Keratinocyte (primary cell): ENCODE results near the gene SCNN1B.

Experiments used
- EZH2 ChIP-seq: IDR thresholded peaks from one replicate; pipeline ENCODE4 v1.6.1; 2012; ENCODE audit warnings: inconsistent platforms, mild to moderate bottlenecking, low read length, moderate library complexity
- TF ChIP-seq, protein P1 (sequence below), 3 experiments: IDR thresholded peaks in 1 of 3; conservative IDR thresholded peaks in 1 of 3; optimal IDR thresholded peaks in 1 of 3; 2 replicates in 2 of 3; 3 replicates in 1 of 3; pipeline versions ENCODE3 to v1.5.1; 2011; ENCODE audit warnings: low read length in 3 of 3, mild to moderate bottlenecking in 3 of 3, moderate library complexity in 2 of 3, control low read depth in 1 of 3, inconsistent platforms in 1 of 3; ENCODE audit not compliant: insufficient read depth in 2 of 3; ENCODE audit errors: extremely low read depth in 1 of 3

DNA sequence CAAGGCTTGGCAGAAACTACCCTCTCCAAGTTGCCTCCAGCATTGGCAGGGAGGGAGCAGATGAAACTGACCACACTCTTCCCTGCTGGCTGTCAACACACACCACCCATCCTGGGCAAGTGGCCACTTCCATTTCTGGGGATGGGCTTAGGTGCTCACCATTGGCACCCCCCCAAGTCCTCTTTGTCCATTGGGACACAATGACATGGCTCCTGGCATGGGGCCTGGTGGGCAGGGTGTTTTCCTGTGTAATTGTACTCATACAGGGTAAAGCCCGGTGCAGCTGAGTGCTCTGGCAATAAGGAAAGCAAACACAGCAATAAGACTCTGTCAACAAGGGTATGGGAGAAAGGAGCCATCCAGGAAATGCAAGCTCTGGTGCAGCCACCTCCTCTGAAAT lies 22.6 kb downstream of the SCNN1B start:
- TF ChIP-seq, protein P1, sequence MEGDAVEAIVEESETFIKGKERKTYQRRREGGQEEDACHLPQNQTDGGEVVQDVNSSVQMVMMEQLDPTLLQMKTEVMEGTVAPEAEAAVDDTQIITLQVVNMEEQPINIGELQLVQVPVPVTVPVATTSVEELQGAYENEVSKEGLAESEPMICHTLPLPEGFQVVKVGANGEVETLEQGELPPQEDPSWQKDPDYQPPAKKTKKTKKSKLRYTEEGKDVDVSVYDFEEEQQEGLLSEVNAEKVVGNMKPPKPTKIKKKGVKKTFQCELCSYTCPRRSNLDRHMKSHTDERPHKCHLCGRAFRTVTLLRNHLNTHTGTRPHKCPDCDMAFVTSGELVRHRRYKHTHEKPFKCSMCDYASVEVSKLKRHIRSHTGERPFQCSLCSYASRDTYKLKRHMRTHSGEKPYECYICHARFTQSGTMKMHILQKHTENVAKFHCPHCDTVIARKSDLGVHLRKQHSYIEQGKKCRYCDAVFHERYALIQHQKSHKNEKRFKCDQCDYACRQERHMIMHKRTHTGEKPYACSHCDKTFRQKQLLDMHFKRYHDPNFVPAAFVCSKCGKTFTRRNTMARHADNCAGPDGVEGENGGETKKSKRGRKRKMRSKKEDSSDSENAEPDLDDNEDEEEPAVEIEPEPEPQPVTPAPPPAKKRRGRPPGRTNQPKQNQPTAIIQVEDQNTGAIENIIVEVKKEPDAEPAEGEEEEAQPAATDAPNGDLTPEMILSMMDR (optimal IDR thresholded peaks at IDR 0.05 in 1 of 3, IDR thresholded peaks at IDR 0.05 in 1 of 3, conservative IDR thresholded peaks at IDR 0.05 in 1 of 3; ENCODE audit: extremely low read depth in 1 of 3, insufficient read depth in 2 of 3, low read length in 3 of 3), result no peak
- TF ChIP-seq EZH2, result no peak
